ENCODE data around the gene RAPGEF2. TPM values are rescaled to one million over a fixed set of nuclear protein-coding genes. Genes with fewer than 3 reads are reported as not detected.

Gene RAPGEF2
- total RNA-seq, 1 donor, result 84.6 TPM

DNA sequence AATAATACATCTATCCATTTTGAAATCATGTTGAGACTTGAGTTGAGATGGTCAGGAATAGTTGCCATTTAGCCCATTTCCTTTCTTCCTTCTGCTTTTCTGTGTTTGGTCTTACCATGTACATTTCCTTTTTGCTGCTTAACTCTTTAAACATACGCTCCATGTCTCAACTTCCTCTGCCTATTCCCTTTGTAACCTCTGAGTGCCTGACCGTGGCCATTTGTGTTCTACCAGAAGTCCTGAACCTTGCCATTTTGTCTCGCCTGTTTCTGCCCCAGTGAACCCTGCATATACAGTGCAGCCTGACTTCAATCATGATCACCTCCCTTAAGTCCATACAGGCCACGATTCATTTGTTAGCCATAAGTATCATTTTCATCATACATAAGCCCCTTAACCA, 169.0 kb downstream of the RAPGEF2 start:
- DNase-seq (ENCODE audit: low read depth in 2 of 3, low spot score in 2 of 3), result peak in 1 of 3 donors; percentile 14

DNA sequence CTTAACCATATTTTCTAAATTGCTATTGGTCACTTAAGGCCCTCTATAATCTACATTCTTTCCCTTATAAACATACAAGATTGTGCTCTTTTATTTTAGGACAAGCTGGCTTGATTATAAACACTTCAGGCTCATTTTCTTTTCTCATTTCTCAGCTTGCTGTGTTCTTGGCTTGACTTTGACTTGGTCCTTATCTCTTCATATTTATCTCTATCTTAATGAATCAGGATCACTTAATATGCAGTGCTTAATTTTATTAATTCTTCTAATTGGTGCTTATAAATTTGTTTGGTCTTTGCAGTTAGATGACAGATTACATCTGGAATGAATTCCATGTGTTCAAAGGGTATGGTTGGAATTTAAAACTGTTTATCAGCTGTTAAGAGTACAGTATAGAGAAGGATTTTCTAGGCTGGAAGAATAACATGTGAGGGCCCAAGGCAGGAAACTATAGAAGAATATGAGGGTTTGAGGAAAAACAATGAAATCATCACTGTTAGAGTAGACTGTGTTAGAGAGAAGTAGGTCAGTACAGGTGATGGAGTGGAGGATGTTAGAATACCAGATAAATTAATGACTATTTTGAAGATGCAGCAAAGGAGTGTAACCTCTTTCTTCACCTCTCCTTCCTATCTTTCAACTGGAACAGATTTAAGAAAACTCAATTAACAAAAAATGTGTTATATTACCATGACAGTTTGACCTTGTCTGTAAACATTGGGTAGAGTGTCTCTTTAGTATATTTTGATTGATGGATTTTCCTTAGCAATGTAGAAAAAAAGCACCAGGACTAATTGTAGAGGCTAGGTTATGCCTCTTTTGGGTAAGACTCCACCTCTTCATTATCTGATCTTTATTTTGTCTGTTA, 169.6 kb downstream of the RAPGEF2 start:
- DNase-seq (ENCODE audit: low read depth in 2 of 3, low spot score in 2 of 3), result no peak

DNA sequence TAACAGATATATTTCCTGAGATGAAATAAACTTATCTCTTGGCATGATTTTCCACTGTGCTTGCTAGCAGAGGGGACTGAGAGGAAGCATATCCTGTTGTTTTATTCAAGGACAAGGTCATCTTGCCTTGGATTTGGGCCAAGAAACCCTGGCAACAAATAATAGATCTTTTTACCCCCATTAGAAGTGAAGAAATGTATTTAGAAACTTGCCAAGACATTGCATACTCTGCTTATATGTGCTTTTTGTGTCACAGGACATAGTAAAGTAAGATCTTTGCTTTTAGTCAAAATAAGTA, 170.2 kb downstream of the RAPGEF2 start:
- DNase-seq (ENCODE audit: low read depth in 2 of 3, low spot score in 2 of 3), result no peak

DNA sequence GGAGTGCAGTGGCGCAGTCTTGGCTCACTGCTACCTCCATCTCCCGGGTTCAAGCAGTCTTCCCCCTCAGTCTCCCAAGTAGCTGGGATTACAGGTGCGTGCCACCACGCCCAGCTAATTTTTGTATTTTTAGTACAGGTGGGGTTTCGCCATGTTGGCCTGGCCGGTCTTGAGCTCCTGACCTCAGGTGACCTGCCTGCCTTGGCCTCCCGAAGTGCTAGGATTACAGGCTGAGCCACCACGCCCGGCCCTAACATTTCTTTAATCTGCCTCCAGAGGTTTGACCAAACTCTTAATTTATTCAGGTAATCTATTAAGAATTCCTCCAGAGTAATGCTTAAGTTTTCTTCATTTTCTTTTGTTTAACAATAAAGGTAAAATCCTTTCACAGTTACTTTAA, 171.0 kb downstream of the RAPGEF2 start:
- no peak for DNase-seq (ENCODE audit: low read depth in 2 of 3, low spot score in 2 of 3)

DNA sequence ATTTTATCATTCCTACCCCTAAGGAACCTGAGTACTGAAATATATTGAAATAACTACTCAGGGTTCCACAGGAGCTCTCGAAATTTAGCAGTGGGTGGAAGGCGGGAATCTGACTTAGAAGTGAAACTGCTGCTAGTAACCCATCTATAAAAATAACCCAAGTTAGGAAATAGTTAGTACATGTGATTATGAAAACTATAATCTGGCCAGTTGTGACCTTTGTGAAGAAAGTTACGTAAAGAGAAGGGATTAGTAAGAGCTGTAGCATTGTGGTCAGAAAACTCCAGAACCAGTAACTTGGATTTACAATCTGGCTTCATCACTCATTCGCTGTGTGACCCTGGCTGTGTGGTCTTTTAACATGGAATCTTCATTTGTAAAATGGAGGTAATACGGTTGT, 175.5 kb downstream of the RAPGEF2 start:
- no peak for DNase-seq (ENCODE audit: low read depth in 2 of 3, low spot score in 2 of 3)

DNA sequence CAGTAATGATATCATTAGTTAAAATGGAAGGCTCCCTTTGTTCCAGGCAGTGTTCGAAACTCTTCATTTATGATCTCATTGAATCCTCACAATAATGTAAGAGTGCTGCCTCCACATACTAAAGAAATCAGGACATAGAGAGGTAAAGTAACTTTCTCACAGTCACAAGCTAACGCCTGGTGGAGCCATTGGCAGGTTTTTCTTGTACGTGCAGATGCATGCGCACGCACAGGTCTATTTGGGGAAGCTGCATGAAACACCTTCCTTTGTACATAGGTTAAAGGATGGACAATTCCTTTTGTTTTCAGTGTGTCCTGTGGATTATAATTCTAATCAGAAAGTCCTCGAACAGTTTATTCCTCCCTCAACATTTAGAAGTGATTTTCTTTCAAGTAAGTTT, 176.2 kb downstream of the RAPGEF2 start:
- no peak for DNase-seq (ENCODE audit: low read depth in 2 of 3, low spot score in 2 of 3)

DNA sequence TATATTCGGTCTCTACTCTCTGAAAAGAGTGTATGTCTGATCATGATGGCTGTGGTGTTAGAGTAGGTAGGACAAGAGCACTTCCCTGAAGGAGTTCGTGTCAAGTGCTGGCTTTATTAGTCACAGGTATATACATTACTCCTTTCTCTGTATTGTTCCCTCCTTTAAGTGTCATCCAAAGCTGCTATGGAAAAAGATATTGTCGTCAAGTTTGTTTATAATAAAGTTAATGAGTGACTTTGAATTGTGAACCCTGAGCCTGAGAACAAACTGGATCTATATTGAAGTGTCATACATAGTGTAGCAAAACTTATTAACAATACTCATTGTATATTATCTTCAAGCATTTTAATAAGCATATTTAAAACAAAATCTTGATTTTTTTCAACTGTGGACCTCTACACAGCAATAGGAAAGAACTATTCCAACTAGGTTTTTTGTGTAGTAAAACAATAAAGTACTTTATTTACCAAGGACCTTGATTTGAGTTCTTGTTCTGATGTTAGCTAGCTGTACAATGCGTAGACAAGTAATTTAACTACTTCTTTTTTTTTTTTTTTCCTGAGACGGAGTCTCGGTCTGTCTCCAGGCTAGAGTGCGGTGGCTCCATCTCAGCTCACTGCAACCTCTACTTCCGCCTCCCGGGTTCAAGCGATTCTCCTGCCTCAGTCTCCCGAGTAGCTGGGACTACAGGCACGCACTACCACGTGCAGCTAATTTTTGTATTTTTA, 177.7 kb downstream of the RAPGEF2 start:
- no peak for DNase-seq (ENCODE audit: low read depth in 2 of 3, low spot score in 2 of 3)

DNA sequence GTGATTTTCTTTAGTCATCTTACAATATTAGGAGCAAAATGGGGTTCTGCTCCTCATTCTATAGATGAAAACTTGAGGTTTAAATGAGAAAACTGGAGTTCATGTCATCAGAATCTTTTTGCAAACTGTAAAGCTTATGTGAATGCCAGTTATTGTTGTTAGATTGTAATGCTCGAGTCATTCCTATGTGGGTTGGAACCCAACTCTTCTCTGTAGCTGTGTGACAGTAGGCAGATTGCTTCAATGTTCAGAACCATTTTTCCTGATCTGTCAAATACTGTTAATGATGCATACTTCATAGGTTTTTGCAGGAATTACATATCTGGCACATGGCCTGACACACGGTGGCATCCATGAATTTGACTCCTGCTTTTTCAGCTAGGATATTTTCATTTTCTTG, 178.9 kb downstream of the RAPGEF2 start:
- DNase-seq (ENCODE audit: low read depth in 2 of 3, low spot score in 2 of 3), result no peak

DNA sequence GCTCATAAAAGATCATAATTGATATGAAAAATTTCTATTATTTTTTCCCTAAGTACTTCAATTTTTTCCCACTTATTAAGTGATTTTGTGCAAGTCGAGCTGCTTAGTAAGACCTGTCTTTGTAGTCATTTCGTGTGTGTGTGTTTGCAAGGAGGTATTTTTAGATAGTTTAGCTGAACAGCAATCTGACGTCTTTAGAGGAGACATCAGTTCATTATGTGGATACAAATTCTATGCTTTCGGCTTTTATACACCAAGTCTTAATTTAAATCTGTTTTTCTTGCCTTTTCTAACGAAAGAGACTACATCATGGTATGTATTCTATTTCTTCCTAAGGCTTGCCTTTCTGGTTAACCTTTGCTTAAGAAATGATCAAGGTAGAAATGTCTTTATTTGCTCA, 179.4 kb downstream of the RAPGEF2 start:
- no peak for DNase-seq (ENCODE audit: low read depth in 2 of 3, low spot score in 2 of 3)

DNA sequence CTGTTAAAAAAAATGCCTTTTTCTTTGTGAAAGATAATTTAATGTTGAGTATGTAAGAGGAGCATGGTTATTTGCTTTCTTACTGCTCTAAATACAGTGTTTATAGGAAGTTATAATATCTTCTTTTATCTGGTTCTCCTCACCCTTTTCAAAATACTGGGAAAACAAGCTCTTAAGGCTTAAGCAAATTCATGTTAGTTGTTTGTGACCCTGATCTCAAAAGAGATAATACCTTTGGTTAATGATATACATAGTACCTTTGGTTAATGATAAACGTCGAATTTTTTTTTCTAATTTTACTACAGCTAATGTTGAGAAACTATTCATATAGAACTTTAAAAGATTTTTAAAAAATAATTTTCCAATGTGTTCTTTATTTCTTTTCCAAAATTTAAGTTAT, 180.1 kb downstream of the RAPGEF2 start:
- no peak for DNase-seq (ENCODE audit: low read depth in 2 of 3, low spot score in 2 of 3)

DNA sequence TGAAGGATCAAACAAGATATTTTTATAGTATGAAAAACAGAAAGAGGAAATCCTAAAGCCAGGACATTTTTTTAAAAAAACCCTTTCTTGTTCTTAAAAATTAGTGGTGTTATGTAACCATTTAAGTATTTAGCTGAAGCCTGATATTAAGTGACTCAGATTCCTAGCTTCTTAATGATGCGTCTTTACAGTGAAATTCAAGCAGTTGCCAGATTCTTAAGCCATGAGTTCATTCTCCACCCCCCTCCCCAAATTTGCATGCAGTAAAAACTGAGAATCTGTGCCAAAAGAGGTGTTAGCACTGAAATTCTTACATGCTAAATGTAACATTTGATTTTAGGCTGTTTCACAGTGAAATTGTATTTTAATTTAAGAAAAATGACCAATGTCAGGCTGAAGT, 180.8 kb downstream of the RAPGEF2 start:
- DNase-seq (ENCODE audit: low read depth in 2 of 3, low spot score in 2 of 3), result no peak

DNA sequence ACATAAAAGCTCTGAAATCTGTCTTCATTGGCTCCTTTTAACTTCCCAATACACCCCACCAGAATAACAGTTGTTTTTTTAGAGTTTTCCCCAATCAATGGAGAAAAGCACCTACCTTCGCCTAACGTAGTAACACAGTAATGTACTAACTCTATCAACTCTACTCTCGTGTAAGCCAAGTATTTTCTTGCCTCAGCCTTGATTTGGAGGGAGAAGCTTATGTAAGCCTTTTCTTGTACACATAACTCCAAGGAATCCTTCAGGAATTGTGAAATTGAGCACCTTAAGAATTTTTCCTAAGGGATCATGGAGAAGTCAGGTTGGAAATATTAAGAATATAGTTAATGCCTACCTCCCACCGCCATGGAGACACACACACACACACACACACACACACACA, 181.2 kb downstream of the RAPGEF2 start:
- no peak for DNase-seq (ENCODE audit: low read depth in 2 of 3, low spot score in 2 of 3)

DNA sequence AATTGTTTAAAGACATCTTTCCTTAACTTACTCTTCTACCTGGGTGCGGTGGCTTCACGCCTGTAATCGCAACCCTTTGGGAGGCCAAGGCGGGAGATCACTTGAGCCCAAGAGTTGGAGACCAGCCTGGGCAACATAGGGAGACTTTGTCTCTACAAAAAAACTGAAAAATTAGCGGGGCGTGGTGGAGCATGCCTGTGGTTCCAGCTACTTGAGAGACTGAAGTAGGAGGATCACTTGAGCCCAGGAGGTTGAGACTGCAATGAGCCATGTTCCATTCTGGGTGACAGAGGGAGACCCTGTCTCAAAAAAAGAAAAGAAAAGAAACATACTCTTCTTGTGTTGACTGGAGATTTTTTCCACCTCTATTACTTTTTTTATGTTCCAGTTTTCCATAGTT, 181.9 kb downstream of the RAPGEF2 start:
- DNase-seq (ENCODE audit: low read depth in 2 of 3, low spot score in 2 of 3), result no peak

DNA sequence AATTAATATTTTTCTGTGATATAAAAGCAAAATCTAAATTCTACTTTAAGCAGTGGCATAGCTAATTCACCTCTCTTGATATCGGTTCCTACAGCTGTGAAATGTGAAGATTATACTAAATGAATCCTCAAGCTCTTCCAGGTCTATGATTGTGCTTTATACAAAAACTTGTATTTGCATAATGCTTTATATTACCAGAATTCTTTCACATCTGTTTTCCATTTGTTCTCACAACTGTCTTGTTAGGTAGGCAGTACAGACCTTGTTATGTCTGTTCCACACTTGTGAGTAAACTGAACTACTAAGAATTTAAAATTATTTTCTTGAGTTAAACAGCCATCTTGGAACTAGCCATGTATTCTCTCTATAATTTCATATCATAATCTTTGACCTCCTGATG, 184.9 kb downstream of the RAPGEF2 start:
- DNase-seq (ENCODE audit: low read depth in 2 of 3, low spot score in 2 of 3), result no peak

DNA sequence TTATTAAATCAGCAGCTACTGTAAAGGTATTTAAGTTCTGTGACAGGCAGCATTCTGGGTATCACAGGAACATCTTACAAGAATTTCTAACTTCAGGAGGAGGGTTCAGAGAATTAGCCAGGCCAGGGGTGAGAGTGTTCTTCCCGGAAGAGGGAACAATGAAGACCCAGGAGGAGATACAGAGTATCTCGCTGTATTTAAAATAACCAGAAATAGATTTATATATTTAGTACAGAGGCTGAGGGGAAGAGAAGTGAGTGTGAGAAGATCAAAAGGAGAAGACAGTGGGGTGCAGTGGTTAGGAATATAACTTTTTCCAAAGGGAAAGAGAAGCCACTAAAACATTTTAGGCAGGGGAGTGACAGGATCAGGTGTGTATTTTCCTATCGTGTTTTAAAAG, 186.8 kb downstream of the RAPGEF2 start:
- no peak for DNase-seq (ENCODE audit: low read depth in 2 of 3, low spot score in 2 of 3)

DNA sequence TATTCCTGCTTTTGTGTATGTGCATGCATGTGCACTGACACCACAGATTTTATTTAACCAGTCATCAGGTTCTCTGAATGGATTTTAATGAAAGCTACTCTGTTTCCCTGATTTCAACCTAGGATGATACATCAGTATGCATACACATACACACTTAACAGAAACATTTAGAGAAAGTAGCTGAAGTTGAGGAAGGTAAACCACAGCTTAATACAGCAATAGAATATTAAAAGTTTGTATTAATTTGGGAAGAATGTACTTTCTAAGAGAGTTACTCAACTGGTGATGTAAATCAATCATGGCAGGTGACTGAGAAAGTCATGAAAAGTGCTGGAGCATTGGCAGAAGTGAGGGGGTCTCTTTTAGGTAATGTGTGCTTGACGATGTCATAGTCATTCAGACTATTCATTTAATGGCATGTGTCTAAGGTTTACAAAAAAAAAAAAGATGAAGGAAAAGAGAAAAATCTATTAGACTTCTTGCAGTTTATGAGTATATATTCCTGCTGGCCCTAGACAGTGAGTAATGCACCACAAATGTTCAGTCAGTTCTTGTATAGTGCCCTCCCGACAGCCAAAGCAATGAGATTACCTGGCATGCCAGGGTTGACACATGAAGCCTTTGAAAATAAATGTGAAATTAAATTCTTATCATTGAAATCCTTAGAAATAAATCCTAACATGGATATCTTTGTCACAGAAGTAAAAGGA, 187.6 kb downstream of the RAPGEF2 start:
- DNase-seq (ENCODE audit: low read depth in 2 of 3, low spot score in 2 of 3), result no peak

DNA sequence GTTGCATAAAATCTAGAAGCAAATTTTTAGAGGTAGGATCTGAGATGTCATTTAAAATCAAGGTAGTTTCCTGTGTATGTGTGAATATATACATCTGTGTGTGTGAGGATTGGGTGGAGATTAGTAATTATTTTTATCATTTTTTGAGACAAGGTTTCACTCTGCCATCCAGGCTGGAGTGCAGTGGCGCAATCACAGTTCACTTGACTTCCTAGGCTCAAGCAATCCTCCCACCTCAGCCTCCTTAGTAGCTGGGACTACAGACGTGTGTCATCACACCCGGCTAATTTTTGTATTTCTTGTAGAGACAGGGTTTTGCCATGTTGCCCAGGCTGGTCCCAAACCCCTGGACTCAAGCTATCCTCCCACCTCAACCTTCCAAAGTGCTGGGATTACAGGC, 188.3 kb downstream of the RAPGEF2 start:
- no peak for DNase-seq (ENCODE audit: low read depth in 2 of 3, low spot score in 2 of 3)

DNA sequence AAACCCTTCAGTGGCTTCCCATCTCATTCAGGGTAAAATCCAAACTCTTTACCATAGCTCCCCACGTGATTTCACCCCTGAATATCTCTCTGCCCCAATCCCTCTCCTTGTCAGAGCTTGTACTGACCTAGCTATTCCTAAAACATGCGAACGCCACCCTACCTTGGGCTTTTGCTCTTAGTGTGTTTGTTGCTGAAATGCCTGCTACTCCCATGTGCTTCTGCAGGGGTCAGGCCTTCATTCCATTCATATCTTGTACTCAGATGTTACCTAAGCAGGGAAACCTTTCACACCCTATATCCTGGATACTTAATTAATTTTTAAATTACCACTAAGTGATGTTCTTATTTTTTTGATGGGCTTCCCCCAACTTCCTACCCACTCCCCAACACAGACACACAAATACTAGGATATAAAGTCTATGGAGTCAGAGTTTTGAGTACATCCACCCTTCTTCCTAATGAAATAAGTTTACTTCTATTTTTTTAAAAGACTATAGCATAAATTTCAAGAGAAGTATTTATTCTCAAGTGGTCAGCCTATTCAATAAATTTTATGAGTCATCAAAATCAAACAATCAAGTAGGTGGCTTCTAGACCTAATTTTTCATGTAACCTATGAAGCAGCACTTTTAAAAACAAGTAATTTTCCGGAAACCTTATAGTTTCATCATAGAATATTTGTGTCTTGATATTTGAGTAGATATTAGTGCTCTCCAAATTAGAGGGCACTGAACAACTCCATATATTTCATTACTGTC, 189.4 kb downstream of the RAPGEF2 start:
- no peak for DNase-seq (ENCODE audit: low read depth in 2 of 3, low spot score in 2 of 3)

DNA sequence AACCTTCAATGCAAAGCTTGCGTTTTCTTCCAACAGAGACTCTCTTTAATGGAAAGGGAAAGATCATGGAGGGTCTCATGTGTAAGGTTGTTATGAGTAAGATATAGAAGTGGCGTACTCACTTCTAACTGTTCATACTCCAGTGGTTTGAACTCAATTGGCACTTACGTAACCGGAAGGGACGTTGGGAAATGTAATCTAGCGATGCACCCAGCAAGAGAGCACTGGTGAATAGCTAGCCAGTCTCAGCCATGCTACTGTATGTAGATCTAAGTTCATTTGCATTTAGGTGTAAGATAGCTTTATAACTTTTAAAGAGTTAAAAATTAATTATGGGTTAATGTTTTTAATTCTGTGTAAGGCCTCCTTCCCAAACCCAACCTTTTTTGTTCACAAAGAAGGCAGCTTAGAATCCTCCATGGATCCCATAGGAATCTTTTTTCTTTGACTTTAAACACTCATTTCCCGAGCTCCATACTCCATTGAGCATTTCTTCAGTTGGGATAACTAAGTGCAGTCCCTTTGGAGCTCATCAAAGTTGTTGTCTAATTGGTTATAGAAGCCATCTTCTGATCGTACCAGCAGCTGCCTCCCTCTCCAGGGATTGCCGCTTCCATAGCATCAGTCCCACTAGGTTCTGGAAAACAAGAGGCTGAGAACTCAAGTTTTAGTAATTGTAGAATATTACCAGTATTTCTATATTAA, 191.1 kb downstream of the RAPGEF2 start:
- DNase-seq (ENCODE audit: low read depth in 2 of 3, low spot score in 2 of 3), result no peak

DNA sequence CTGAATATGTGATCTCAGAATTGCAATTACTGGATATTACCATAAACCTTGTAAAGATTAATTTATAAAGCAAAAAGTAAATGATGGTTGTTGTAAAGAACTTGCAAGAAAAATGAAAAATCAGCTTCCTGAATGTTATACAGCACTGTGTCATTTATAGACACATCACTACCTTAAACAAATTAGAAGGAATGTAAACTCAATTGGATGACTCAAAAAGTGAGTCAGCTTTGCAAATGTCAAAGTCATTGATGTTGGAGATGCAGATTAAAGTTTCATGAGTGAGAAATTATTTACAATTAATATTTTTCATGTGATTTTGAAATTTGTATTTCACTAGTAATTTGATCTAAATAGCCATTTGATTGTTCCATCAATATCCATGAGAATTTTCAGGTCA, 193.2 kb downstream of the RAPGEF2 start:
- DNase-seq (ENCODE audit: low read depth in 2 of 3, low spot score in 2 of 3), result peak in 1 of 3 donors; percentile 18

All from hematopoietic multipotent progenitor cell (in vitro differentiated cells).